Upper lobe of left lung (tissue), 6 donors: ENCODE data around the gene FYB1. TPM values are rescaled to one million over a fixed set of nuclear protein-coding genes. Genes with fewer than 3 reads are reported as not detected.

ENCODE experiments used
- ATAC-seq, 2 donors: fragments of 200-7000 bp; cut with Tn5 transposase; one replicate each; pipeline ENCODE4 v1.9.1; 2022; ENCODE audit warnings: mild to moderate bottlenecking in 2 of 2, moderate library complexity in 2 of 2; ENCODE audit not compliant: low FRiP score in 2 of 2
- DNase-seq, 2 donors: peaks; one replicate each; pipeline ENCODE4 v3.0.0-alpha.2; 2019 to 2020
- H3K27ac ChIP-seq, 4 donors: fragments of 200-600 bp; sonication (generic); one replicate each; pipeline ENCODE4 v1.5.1; 2016 to 2019
- H3K27me3 ChIP-seq, 4 donors: fragments of 200-600 bp; sonication (generic); one replicate each; pipeline ENCODE4 v1.5.1; 2017 to 2019
- H3K36me3 ChIP-seq, 4 donors: fragments of 200-600 bp; sonication (generic); one replicate each; pipeline ENCODE4 v1.5.1; 2016 to 2019
- H3K4me1 ChIP-seq, 4 donors: fragments of 200-600 bp; sonication (generic); one replicate each; pipeline ENCODE4 v1.5.1; 2018 to 2019
- H3K4me3 ChIP-seq, 4 donors: fragments of 200-600 bp; sonication (generic); one replicate each; pipeline ENCODE4 v1.5.1; 2017 to 2019; ENCODE audit warnings: mild to moderate bottlenecking in 2 of 4, moderate library complexity in 1 of 4
- H3K9me3 ChIP-seq, 4 donors: fragments of 200-600 bp; sonication (generic); one replicate each; pipeline ENCODE4 v1.5.1; 2018 to 2019
- EP300 ChIP-seq, 4 donors: sonication (generic); formaldehyde crosslinking; IDR thresholded peaks; one replicate each; pipeline ENCODE4 v1.5.1; 2017; ENCODE audit warnings: antibody characterized with exemption in 4 of 4, control low read depth in 2 of 4
- POLR2A ChIP-seq, 4 donors: fragments of 450-650 bp; IDR thresholded peaks; one replicate each; pipeline ENCODE4 v1.5.1; 2016 to 2017; ENCODE audit warnings: antibody characterized with exemption in 4 of 4, mild to moderate bottlenecking in 2 of 4
- POLR2AphosphoS5 ChIP-seq, 2 donors: sonication (generic); formaldehyde crosslinking; IDR thresholded peaks; one replicate each; pipeline ENCODE4 v1.5.1; 2017; ENCODE audit warnings: antibody characterized with exemption in 2 of 2
- WGBS, 2 donors: methylation state at CpG; one replicate each; pipeline ENCODE4 v1.1.5; 2017 to 2018; 5-methylcytosine and 5-hydroxymethylcytosine counted together
- total RNA-seq, 6 donors: library from RNA; depleted of rRNA in 4 of 6; stranded (reverse); fragments of >200 nt in 4 of 6; gene quantifications; one replicate each; pipeline versions ENCODE4 v1.1.0 to v1.2.1, GENCODE V29; 2016 to 2021
- TF ChIP-seq, protein P1 (sequence below), 6 experiments: fragments of 450-650 bp in 4 of 6; fragments of 200-600 bp in 2 of 6; sonication (generic) in 2 of 6; IDR thresholded peaks; one replicate each; pipeline ENCODE4 v1.5.1; 2016 to 2019; ENCODE audit warnings: antibody characterized with exemption in 6 of 6
- donor health status: DM: no; HTN: no; CAD: no; lungs with moderate emphysema.
- donor health status: DM: no; HTN: yes; CAD: no; lungs with severe emphysema.

The FYB1 gene
- total RNA-seq, 6 donors from 2014 or later, result 24.0 to 97.4 (median 42.5) TPM

DNA sequence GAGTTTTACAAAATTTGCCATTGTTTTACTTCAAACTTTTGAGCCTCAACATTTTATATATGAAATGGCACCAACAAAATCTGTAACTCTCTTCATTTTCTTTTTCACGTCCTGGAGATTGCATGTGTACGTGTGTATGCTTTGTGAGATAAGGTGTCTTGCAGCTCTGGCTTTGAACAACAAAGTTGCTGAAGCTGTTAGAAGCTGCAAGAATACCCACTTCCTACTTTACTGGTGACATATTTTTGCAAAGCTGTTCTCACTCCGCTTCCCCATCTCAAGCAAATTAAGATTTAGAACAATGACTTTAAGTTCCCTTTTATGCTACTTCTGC, 41.8 kb downstream of the FYB1 start:
- Histone ChIP-seq H3K4me1 (peaks cover 0 to 17% (median 2%) of the 10 kb centered on the region in 4 donors), H3K27me3 (no peaks in the 10 kb centered on the region), H3K4me3 (no peak overlapping the region), H3K9me3 (no peaks in the 10 kb centered on the region), H3K27ac (peak overlapping the region in 2 of 4 donors; percentile 31 to 33), H3K36me3 (no peaks in the 10 kb centered on the region)
- ATAC-seq (peak; percentile 40 to 65), DNase-seq (no peak)
- TF ChIP-seq, protein P1, sequence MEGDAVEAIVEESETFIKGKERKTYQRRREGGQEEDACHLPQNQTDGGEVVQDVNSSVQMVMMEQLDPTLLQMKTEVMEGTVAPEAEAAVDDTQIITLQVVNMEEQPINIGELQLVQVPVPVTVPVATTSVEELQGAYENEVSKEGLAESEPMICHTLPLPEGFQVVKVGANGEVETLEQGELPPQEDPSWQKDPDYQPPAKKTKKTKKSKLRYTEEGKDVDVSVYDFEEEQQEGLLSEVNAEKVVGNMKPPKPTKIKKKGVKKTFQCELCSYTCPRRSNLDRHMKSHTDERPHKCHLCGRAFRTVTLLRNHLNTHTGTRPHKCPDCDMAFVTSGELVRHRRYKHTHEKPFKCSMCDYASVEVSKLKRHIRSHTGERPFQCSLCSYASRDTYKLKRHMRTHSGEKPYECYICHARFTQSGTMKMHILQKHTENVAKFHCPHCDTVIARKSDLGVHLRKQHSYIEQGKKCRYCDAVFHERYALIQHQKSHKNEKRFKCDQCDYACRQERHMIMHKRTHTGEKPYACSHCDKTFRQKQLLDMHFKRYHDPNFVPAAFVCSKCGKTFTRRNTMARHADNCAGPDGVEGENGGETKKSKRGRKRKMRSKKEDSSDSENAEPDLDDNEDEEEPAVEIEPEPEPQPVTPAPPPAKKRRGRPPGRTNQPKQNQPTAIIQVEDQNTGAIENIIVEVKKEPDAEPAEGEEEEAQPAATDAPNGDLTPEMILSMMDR (IDR thresholded peaks at IDR 0.05), result no peak
- TF ChIP-seq EP300 (IDR thresholded peaks at IDR 0.05) (no peak), POLR2A (IDR thresholded peaks at IDR 0.05) (no peak), POLR2AphosphoS5 (IDR thresholded peaks at IDR 0.05) (no peak)
- 62 to 65% methylated on average over 3 of the region's 3 CpGs for WGBS, 2 donors

DNA sequence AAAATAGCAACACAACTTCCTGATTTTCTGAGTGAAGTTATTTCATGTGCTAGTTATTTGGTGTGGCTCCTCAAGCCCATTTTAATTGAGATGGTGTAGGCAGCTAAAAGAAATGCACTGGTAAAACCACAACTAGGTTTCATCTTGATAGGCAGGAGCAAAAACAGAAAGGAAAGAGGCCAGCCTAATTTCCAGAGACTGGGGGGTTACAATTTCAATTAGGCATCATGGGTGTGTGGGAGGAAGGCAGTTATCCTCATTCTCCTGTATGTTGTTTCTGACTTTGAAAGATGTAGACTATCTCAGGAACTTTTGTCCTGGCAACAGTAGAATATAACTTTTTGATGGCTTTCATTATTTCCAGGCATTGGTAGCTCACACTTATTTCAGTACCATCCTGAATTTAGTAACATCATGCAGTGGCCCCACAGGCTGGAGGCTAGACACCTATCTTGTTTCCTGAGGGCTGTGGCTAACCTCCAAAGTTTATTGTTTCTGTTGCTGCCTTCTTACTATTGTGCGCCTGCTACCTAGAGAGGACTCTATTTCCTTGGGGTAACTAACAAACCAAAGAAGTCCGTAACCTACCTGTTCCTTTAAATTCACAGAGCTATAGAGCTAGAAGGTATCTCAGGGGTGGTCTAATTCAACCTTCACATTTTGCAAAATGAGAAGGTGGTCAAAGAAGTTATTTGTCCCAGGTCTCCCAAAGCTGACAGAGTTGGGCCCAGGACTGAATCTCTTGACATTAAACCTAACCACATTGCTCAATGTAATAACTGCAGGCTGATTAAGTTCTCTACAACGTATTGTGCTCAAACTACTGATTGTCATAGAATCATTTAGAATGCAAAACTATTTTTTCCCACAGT, 42.4 kb downstream of the FYB1 start:
- no peak for ATAC-seq
- H3K4me1 ChIP-seq, result peaks cover 0 to 17% (median 2%) of the 10 kb centered on the region in 4 donors
- WGBS, 2 donors, result 71 to 79% methylated on average over 3 of the region's 3 CpGs

DNA sequence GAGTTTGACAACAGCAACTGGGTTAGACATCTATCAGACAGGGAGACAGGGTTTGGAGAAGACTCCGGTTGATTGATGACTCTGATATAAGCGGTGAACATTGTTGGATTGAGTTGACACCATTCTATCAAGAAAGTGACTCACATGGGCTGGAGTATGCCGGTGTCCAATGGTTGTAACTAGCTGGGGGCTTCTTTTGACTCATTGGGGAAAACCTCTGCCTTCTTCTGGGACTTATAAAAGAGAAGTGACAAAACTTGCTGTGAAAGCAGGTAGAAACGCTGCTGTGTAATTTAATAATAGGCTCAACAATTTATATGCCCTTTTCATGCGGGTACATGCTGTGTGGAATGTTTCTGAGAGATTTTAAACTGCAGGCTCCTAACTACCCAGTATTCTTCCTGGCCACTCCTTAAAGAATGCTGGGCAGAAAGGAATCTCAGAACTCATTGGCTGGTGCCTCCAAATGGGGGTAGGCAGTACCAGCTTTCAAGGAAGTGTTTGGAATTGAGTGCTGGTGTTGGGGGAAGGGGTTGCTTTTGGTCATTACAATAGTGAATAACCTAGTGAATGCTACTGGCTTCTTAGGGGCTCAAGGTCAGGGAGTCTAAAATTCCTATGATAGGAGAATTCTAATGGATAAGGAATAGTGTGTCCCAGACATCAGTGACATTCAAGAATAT, 43.9 kb downstream of the FYB1 start:
- Histone ChIP-seq H3K9me3 (no peaks in the 10 kb centered on the region), H3K27ac (peak overlapping the region in 1 of 4 donors; percentile 30), H3K36me3 (no peaks in the 10 kb centered on the region), H3K27me3 (no peaks in the 10 kb centered on the region), H3K4me3 (no peak overlapping the region), H3K4me1 (peaks cover 0 to 17% (median 2%) of the 10 kb centered on the region in 4 donors)
- ATAC-seq (no peak), DNase-seq (no peak)
- 77 to 81% methylated on average over 5 of the region's 5 CpGs for WGBS, 2 donors
- TF ChIP-seq POLR2AphosphoS5 (IDR thresholded peaks at IDR 0.05), result no peak
- TF ChIP-seq EP300 (IDR thresholded peaks at IDR 0.05), result no peak
- TF ChIP-seq, protein P1 (IDR thresholded peaks at IDR 0.05), result no peak
- no peak for TF ChIP-seq POLR2A (IDR thresholded peaks at IDR 0.05)

More for the DNA sequence above, 42.4 kb downstream of the FYB1 start:
- Histone ChIP-seq H3K9me3 (no peaks in the 10 kb centered on the region), H3K27ac (peak overlapping the region in 2 of 4 donors; percentile 31 to 33), H3K4me3 (no peak overlapping the region), H3K36me3 (no peaks in the 10 kb centered on the region), H3K27me3 (no peaks in the 10 kb centered on the region)
- TF ChIP-seq POLR2AphosphoS5 (IDR thresholded peaks at IDR 0.05) (no peak), EP300 (IDR thresholded peaks at IDR 0.05) (no peak), POLR2A (IDR thresholded peaks at IDR 0.05) (no peak)
- TF ChIP-seq, protein P1 (IDR thresholded peaks at IDR 0.05), result no peak
- DNase-seq, result no peak

DNA sequence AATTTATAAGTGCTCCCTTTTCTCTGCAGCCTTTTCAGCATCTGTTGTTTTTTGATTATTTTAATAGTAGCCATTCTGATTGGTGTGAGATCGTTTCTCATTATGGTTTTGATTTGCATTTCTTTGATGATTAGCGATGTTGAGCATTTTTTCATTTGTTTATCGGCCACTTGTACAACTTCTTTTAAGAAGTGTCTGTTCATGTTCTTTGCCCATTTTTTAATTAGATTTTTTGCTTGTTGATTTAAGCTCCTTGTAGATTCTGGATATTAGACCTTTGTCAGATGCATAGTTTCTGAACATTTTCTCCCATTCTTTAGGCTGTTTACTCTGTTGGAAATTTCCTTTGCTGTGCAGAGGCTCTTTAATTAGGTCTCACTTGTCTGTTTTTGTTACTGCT, 46.3 kb downstream of the FYB1 start:
- H3K27me3 ChIP-seq, result no peaks in the 10 kb centered on the region
- no peak overlapping the region for H3K27ac ChIP-seq
- no peaks in the 10 kb centered on the region for H3K9me3 ChIP-seq
- H3K4me1 ChIP-seq, result peaks cover 0 to 15% (median 2%) of the 10 kb centered on the region in 4 donors
- TF ChIP-seq POLR2A (IDR thresholded peaks at IDR 0.05) (no peak), EP300 (IDR thresholded peaks at IDR 0.05) (no peak), POLR2AphosphoS5 (IDR thresholded peaks at IDR 0.05) (no peak)
- TF ChIP-seq, protein P1 (IDR thresholded peaks at IDR 0.05), result no peak
- H3K4me3 ChIP-seq, result no peak overlapping the region
- 97 to 98% methylated on average over 3 of the region's 3 CpGs for WGBS, 2 donors
- ATAC-seq (no peak), DNase-seq (no peak)
- no peaks in the 10 kb centered on the region for H3K36me3 ChIP-seq
